ENCODE results near the gene SEC31A. TPM values are rescaled to one million over a fixed set of nuclear protein-coding genes. Genes with fewer than 3 reads are reported as not detected.

SEC31A gene
- total RNA-seq, 1 donor from 2014 or later: 210 TPM

DNA sequence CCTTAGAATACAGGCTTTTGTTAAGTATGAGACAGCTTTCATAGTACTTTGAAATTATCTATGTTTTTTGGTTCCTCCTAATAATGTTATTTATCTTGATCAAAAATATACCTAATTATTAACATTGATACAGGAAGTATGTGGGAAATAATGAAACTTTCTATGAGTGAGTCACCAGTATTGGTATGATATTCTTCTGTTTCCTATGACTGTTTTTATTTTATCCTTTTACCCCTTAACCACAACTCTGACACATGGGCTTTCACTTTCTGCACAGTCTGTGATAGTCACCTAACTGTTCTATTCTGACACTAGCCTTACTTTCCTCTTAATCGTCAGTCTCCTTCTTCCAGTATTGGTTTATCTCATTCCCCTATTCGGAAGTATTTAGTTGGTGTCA is 14.3 kb upstream of the SEC31A start:
- Histone ChIP-seq H3K9ac (no peak overlapping the region), H3K4me2 (no peak overlapping the region), H3K4me3 (no peak overlapping the region), H4K20me1 (ENCODE audit: low read depth) (no peaks in the 10 kb centered on the region), H3K36me3 (peaks cover 27% of the 10 kb centered on the region), H3F3A (ENCODE audit: low read depth) (peaks cover 16% of the 10 kb centered on the region), H2AFZ (replicated peaks) (no peak overlapping the region), H3K27ac (no peak overlapping the region), H3K27me3 (no peaks in the 10 kb centered on the region), H3K4me1 (no peaks in the 10 kb centered on the region), H3K9me3 (ENCODE audit: low read depth) (no peaks in the 10 kb centered on the region), H3K79me2 (ENCODE audit: low read depth) (peaks cover 41% of the 10 kb centered on the region)
- H3K27ac Mint-ChIP-seq: no peak overlapping the region
- H3K9me3 Mint-ChIP-seq: no peaks in the 10 kb centered on the region
- H3K4me1 Mint-ChIP-seq: peaks cover 2% of the 10 kb centered on the region
- no peak overlapping the region for H3K4me3 Mint-ChIP-seq
- DNase-seq (ENCODE audit: low spot score): no peak
- TF ChIP-seq EZH2phosphoT487 (IDR thresholded peaks at IDR 0.05) (no peak), EZH2 (IDR thresholded peaks at IDR 0.05) (no peak)
- TF ChIP-seq, protein P1, sequence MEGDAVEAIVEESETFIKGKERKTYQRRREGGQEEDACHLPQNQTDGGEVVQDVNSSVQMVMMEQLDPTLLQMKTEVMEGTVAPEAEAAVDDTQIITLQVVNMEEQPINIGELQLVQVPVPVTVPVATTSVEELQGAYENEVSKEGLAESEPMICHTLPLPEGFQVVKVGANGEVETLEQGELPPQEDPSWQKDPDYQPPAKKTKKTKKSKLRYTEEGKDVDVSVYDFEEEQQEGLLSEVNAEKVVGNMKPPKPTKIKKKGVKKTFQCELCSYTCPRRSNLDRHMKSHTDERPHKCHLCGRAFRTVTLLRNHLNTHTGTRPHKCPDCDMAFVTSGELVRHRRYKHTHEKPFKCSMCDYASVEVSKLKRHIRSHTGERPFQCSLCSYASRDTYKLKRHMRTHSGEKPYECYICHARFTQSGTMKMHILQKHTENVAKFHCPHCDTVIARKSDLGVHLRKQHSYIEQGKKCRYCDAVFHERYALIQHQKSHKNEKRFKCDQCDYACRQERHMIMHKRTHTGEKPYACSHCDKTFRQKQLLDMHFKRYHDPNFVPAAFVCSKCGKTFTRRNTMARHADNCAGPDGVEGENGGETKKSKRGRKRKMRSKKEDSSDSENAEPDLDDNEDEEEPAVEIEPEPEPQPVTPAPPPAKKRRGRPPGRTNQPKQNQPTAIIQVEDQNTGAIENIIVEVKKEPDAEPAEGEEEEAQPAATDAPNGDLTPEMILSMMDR (IDR thresholded peaks at IDR 0.05): no peak
- peaks cover 6% of the 10 kb centered on the region for H3K36me3 Mint-ChIP-seq
- H3K27me3 Mint-ChIP-seq (ENCODE audit: insufficient read depth, low read depth): no peaks in the 10 kb centered on the region

- Mint-ChIP-seq H3K27ac (no peak overlapping the region), H3K4me1 (peaks cover 7% of the 10 kb centered on the region), H3K4me3 (no peak overlapping the region), H3K36me3 (peaks cover 6% of the 10 kb centered on the region), H3K27me3 (ENCODE audit: insufficient read depth, low read depth) (no peaks in the 10 kb centered on the region), H3K9me3 (no peaks in the 10 kb centered on the region)
- peaks cover 22% of the 10 kb centered on the region for H3F3A ChIP-seq (ENCODE audit: low read depth)
- TF ChIP-seq, protein P1 (IDR thresholded peaks at IDR 0.05): no peak
- TF ChIP-seq EZH2 (IDR thresholded peaks at IDR 0.05) (no peak), EZH2phosphoT487 (IDR thresholded peaks at IDR 0.05) (no peak)
- H3K9me3 ChIP-seq (ENCODE audit: low read depth): no peaks in the 10 kb centered on the region
- DNase-seq (ENCODE audit: low spot score): no peak
- H3K36me3 ChIP-seq: peaks cover 24% of the 10 kb centered on the region
- H3K4me1 ChIP-seq: no peaks in the 10 kb centered on the region
- peaks cover 56% of the 10 kb centered on the region for H3K79me2 ChIP-seq (ENCODE audit: low read depth)
- H4K20me1 ChIP-seq (ENCODE audit: low read depth): peaks cover 12% of the 10 kb centered on the region
- H3K4me3 ChIP-seq: no peak overlapping the region
- no peak overlapping the region for H3K27ac ChIP-seq
- no peak overlapping the region for H3K4me2 ChIP-seq
- H3K9ac ChIP-seq: no peak overlapping the region
- H3K27me3 ChIP-seq: no peaks in the 10 kb centered on the region
- no peak overlapping the region for H2AFZ ChIP-seq (replicated peaks)
Observed at GRCh38 chr4:82903737-82904136, 12.8 kb upstream of the SEC31A start.

DNA sequence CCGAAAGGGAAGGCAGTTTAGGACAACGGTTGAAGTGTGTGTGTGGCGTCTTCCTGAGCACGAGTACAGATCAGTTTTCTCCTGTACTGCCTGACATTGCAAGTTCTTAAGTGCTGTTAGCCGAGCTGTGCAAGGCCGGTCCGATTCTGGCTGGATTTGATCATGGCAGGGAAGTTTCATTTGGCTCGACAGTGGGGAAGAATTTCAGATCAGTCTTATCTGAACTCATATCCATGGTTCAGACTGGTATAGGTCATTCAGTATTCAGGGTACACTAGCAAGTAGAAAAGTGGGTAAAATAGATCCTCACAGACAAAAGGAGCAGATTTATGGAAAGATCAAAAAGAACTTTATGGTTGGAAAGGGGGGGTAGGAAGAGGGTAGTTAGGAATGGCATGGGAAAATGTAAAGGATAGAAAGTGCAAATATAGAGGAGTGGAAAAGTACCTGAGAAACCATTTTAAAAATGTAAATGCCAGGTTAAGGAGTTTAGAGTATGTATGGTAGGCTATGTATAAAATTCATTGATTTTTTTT is 10.3 kb upstream of the SEC31A start:
- Histone ChIP-seq H3K4me2 (peak overlapping the region; percentile 94), H3K79me2 (ENCODE audit: low read depth) (peaks cover 81% of the 10 kb centered on the region), H3K27ac (peak overlapping the region; percentile 98), H3K27me3 (no peaks in the 10 kb centered on the region), H3F3A (ENCODE audit: low read depth) (peaks cover 22% of the 10 kb centered on the region), H3K9ac (peak overlapping the region; percentile 89), H3K4me3 (peak overlapping the region; percentile 98), H3K4me1 (peaks cover 19% of the 10 kb centered on the region), H3K36me3 (peaks cover 6% of the 10 kb centered on the region), H2AFZ (replicated peaks) (peak overlapping the region; percentile 98), H4K20me1 (ENCODE audit: low read depth) (peaks cover 37% of the 10 kb centered on the region), H3K9me3 (ENCODE audit: low read depth) (no peaks in the 10 kb centered on the region)
- Mint-ChIP-seq H3K4me1 (peaks cover 23% of the 10 kb centered on the region), H3K36me3 (peaks cover 11% of the 10 kb centered on the region), H3K4me3 (no peak overlapping the region), H3K9me3 (no peaks in the 10 kb centered on the region), H3K27me3 (ENCODE audit: insufficient read depth, low read depth) (no peaks in the 10 kb centered on the region), H3K27ac (no peak overlapping the region)
- no peak for TF ChIP-seq EZH2 (IDR thresholded peaks at IDR 0.05)
- TF ChIP-seq EZH2phosphoT487 (IDR thresholded peaks at IDR 0.05): no peak
- TF ChIP-seq, protein P1 (IDR thresholded peaks at IDR 0.05): no peak
- no peak for DNase-seq (ENCODE audit: low spot score)

Data from neural progenitor cell (in vitro differentiated cells).